Measurements from ENCODE around the gene POT1.

- TF ChIP-seq CTCF (IDR thresholded peaks at IDR 0.05; ENCODE audit: low read depth, low read length) (no peak), EZH2phosphoT487 (IDR thresholded peaks at IDR 0.05; ENCODE audit: low read depth) (no peak)
Measured at GRCh38 chr7:124874644-124875163, 54.9 kb downstream of the POT1 start.

All from OCI-LY3 (cell line).